Prostate gland (tissue), 2 donors: ENCODE measurements around the gene ZNRD2. TPM values are rescaled to one million over a fixed set of nuclear protein-coding genes. Genes with fewer than 3 reads are reported as not detected.
A peak's percentile ranks its signal among the peaks of the same experiment; 100 is the strongest.

Experiments
- DNase-seq: peaks from one replicate; pipeline ENCODE4 v3.0.0-alpha.2; 2019; ENCODE audit warnings: low spot score
- H3K27ac ChIP-seq, 2 donors: fragments of 200-600 bp; sonication (generic); 2 replicates each; pipeline ENCODE4 v1.5.1; 2017 to 2019
- H3K27me3 ChIP-seq: fragments of 200-600 bp; sonication (generic); replicated peaks from 2 replicates; pipeline ENCODE4 v1.5.1; 2019; ENCODE audit not compliant: insufficient read depth
- H3K36me3 ChIP-seq, 2 donors: fragments of 200-600 bp; sonication (generic); 1 replicate in 1 of 2; 2 replicates in 1 of 2; pipeline versions ENCODE4 v1.5.1 to v1.8.1; 2017 to 2019
- H3K4me1 ChIP-seq: fragments of 200-600 bp; sonication (generic); replicated peaks from 2 replicates; pipeline ENCODE4 v1.5.1; 2019
- H3K4me3 ChIP-seq, 2 donors: fragments of 200-600 bp; sonication (generic); 2 replicates each; pipeline ENCODE4 v1.5.1; 2017 to 2019
- H3K9me3 ChIP-seq: fragments of 200-600 bp; sonication (generic); 2 replicates; pipeline ENCODE4 v1.5.1; 2017
- CTCF ChIP-seq, 4 experiments: fragments of 200-600 bp in 2 of 4; fragments of 450-650 bp in 2 of 4; sonication (generic) in 2 of 4; IDR thresholded peaks; 1 replicate in 3 of 4; 2 replicates in 1 of 4; pipeline ENCODE4 v1.5.1; 2016 to 2019; ENCODE audit warnings: antibody characterized with exemption in 4 of 4, mild to moderate bottlenecking in 2 of 4, moderate library complexity in 2 of 4
- POLR2A ChIP-seq: fragments of 450-650 bp; IDR thresholded peaks from one replicate; pipeline ENCODE4 v1.6.1; 2016; ENCODE audit warnings: antibody characterized with exemption, mild to moderate bottlenecking
- POLR2AphosphoS5 ChIP-seq: sonication (generic); formaldehyde crosslinking; IDR thresholded peaks from one replicate; pipeline ENCODE4 v1.6.1; 2017; ENCODE audit warnings: antibody characterized with exemption
- WGBS: methylation state at CpG from one replicate; pipeline ENCODE4 v1.1.5; 2018; 5-methylcytosine and 5-hydroxymethylcytosine counted together
- intact Hi-C: fragments of 100-400 bp; cut with DNase I; formaldehyde crosslinking; loops from one replicate; pipeline ENCODE4 v1.14.2; 2022
- total RNA-seq, 2 donors: library from RNA; depleted of rRNA; stranded (reverse); fragments of >200 nt; gene quantifications; one replicate each; pipeline ENCODE4 v1.1.0, GENCODE V29; 2016

The ZNRD2 gene
- total RNA-seq, 2 donors from 2014 or later: 72.8 to 98.1 TPM

- no peaks in the 10 kb centered on the region for H3K27me3 ChIP-seq
- no peaks in the 10 kb centered on the region for H3K36me3 ChIP-seq
- TF ChIP-seq CTCF (IDR thresholded peaks at IDR 0.05): peak in 1 of 4 experiments; percentile 5
- TF ChIP-seq POLR2AphosphoS5: peak; percentile 40
- peak; percentile 50 for TF ChIP-seq POLR2A
- DNase-seq: peak; percentile 84
- WGBS: 2% methylated on average over 41 of the region's 82 CpGs
- H3K4me1 ChIP-seq: peaks cover 13% of the 10 kb centered on the region
- H3K27ac ChIP-seq: peak within 1 kb of the TSS; percentile 90 to 94
- intact Hi-C loops: loop anchor here (5.0 to 10.0 kb wide), 2 partner anchors 148 to 250 kb away; no protein-coding TSS in a partner anchor
- no peaks in the 10 kb centered on the region for H3K9me3 ChIP-seq
- peak within 1 kb of the TSS; percentile 100 for H3K4me3 ChIP-seq
These were observed 45.3 kb upstream of the ZNRD2 start, which contains the start of gene SCYL1 for GRCh38 chr11:65524741-65525545. TSS of gene SCYL1 (plus strand) at chr11:65525083. CDS start at chr11:65525154, 71 bp downstream.

- no peak for TF ChIP-seq CTCF (IDR thresholded peaks at IDR 0.05)
- peaks cover 0 to under 1% of the 10 kb centered on the region in 2 donors for H3K36me3 ChIP-seq
- no peak for DNase-seq
- 39% methylated on average over 27 of the region's 31 CpGs for WGBS
- no peaks in the 10 kb centered on the region for H3K27me3 ChIP-seq
- H3K4me3 ChIP-seq: peak overlapping the region; percentile 100
- intact Hi-C loops: loop anchor here (5.0 to 10.0 kb wide), 2 partner anchors 149 to 251 kb away; no protein-coding TSS in a partner anchor
- peak overlapping the region; percentile 90 to 94 for H3K27ac ChIP-seq
- no peaks in the 10 kb centered on the region for H3K9me3 ChIP-seq
- H3K4me1 ChIP-seq: peaks cover 13% of the 10 kb centered on the region
These were observed 44.5 kb upstream of the ZNRD2 start for GRCh38 chr11:65525546-65526480.

- peaks cover 9% of the 10 kb centered on the region in 2 donors for H3K36me3 ChIP-seq
- no peaks in the 10 kb centered on the region for H3K9me3 ChIP-seq
- no peak for TF ChIP-seq POLR2A
- TF ChIP-seq CTCF (IDR thresholded peaks at IDR 0.05): no peak
- no peak for TF ChIP-seq POLR2AphosphoS5
- 88% methylated on average over 8 of the region's 8 CpGs for WGBS
- intact Hi-C loops: loop anchor here (5.0 to 10.0 kb wide), 2 partner anchors 149 to 252 kb away; no protein-coding TSS in a partner anchor
- H3K27me3 ChIP-seq: no peaks in the 10 kb centered on the region
- peaks cover 13% of the 10 kb centered on the region for H3K4me1 ChIP-seq
- H3K4me3 ChIP-seq: no peak overlapping the region
- no peak overlapping the region for H3K27ac ChIP-seq
- no peak for DNase-seq
These were observed 43.5 kb upstream of the ZNRD2 start for GRCh38 chr11:65526744-65527143.

GRCh38 chr11:65528819-65529350 lies 41.4 kb upstream of the ZNRD2 start:
- 86% methylated on average over 12 of the region's 12 CpGs for WGBS
- TF ChIP-seq POLR2A (no peak), CTCF (IDR thresholded peaks at IDR 0.05) (no peak), POLR2AphosphoS5 (no peak)
- H3K4me3 ChIP-seq: no peak overlapping the region
- intact Hi-C loops: loop anchor here (5.0 to 10.0 kb wide), 2 partner anchors 152 to 254 kb away; no protein-coding TSS in a partner anchor
- peaks cover 8% of the 10 kb centered on the region for H3K4me1 ChIP-seq
- H3K36me3 ChIP-seq: peaks cover 13 to 17% of the 10 kb centered on the region in 2 donors
- DNase-seq: no peak
- no peaks in the 10 kb centered on the region for H3K27me3 ChIP-seq
- no peaks in the 10 kb centered on the region for H3K9me3 ChIP-seq
- H3K27ac ChIP-seq: no peak overlapping the region
